22Rv1 (cell line): ENCODE data around the gene MLN.

Source experiments
- H3K27ac ChIP-seq: fragments of 450-650 bp; 2 replicates; pipeline ENCODE4 v1.5.1; 2017
- ZFX ChIP-seq: fragments of 450-650 bp; IDR thresholded peaks from 2 replicates; pipeline ENCODE4 v1.6.1; 2017; ENCODE audit warnings: antibody characterized with exemption, borderline replicate concordance
- TF ChIP-seq, protein P1 (sequence below): fragments of 450-650 bp; IDR thresholded peaks from 2 replicates; pipeline ENCODE4 v1.5.1; 2017; ENCODE audit warnings: mild to moderate bottlenecking

Gene MLN

DNA sequence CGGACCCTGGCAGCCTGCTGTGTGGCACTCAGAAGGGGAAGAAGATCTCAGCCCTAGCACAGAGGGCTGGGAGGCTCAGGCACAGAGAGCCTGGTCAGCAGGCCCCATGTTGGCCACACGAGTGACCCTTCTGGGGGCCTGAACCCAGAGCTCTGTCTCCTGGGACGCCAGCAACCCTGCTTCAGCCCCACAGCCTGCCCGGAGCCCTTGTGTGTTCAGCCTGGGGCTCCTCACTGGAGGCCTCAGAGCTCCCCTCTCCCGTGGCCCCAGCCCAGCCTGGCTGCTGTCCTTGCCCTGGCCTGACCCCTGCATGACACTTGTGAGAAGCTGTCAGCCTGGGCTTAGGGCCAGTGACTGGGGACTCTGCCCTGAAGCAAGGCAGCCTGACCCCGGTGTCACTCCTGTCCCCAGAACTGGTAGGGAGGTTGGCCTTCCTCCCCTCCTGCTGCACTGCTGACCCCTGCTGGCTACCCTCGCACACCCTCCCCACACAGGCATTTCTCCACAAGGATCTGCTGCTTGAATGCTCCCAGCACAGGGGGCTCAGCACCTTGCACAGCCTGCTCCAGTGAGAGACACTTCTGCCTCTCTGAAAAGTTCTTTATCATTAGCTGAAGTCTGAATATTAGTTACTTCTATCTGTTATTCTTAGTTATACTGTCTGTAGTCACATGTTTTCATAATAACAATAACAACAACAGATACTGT, 41.7 kb downstream of the MLN start:
- no peak overlapping the region for H3K27ac ChIP-seq
- TF ChIP-seq, protein P1, sequence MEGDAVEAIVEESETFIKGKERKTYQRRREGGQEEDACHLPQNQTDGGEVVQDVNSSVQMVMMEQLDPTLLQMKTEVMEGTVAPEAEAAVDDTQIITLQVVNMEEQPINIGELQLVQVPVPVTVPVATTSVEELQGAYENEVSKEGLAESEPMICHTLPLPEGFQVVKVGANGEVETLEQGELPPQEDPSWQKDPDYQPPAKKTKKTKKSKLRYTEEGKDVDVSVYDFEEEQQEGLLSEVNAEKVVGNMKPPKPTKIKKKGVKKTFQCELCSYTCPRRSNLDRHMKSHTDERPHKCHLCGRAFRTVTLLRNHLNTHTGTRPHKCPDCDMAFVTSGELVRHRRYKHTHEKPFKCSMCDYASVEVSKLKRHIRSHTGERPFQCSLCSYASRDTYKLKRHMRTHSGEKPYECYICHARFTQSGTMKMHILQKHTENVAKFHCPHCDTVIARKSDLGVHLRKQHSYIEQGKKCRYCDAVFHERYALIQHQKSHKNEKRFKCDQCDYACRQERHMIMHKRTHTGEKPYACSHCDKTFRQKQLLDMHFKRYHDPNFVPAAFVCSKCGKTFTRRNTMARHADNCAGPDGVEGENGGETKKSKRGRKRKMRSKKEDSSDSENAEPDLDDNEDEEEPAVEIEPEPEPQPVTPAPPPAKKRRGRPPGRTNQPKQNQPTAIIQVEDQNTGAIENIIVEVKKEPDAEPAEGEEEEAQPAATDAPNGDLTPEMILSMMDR, result peak; percentile 86
- TF ChIP-seq ZFX, result no peak

DNA sequence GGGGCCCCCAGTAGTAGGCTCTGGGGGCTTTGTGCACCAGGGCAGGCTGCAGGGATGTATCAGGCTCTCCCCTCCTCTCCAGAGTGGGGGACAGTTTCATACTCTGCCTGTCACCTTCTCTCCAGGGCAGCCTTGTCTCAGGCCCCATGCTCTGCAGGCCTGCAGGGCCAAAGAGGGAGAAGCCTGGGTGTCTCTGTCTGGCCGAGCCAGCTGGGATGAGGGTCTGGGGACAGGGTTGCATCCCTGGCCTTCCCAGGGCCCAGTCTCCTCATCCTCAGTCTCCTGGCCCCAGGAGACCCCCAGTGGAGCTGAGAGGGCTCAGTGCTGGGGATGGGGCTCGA, 42.3 kb downstream of the MLN start:
- TF ChIP-seq ZFX, result no peak
- TF ChIP-seq, protein P1, result no peak
- no peak overlapping the region for H3K27ac ChIP-seq

DNA sequence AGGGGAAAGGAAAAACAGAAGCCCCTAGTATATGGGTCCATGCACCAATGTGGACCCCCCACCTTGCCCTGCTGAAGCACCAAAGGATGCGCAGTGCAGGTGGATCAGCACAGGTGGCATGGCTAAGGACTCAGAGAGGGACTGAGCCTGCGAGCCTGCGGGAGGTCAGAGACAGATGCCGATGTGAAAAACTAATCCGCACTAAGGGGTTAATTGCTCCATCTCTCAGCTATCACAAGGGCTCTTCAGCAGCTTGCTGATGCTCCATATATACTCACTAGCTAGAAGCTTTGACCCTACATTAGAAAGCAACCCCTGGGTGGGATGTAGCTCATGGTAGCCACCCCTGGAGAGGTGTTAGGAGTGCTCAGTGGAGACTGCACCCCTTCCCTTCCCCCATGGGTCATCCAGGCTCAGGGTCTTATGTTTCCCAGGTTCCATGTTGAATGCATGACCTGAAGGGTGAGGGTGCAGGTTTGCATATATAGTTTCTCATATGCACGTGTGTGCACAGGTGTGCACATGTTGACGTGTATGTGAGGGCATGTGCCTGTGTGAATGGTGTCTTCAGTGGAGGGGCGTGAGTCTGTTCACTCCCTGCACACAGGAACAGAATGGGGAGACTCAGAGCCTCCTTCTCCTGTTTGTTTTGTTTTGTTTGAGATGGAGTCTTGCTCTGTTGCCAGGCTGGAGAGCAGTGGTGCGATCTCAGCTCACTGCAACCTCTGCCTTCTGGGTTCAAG, 43.7 kb downstream of the MLN start:
- TF ChIP-seq, protein P1, result no peak
- no peak for TF ChIP-seq ZFX
- H3K27ac ChIP-seq, result peak overlapping the region; percentile 75

DNA sequence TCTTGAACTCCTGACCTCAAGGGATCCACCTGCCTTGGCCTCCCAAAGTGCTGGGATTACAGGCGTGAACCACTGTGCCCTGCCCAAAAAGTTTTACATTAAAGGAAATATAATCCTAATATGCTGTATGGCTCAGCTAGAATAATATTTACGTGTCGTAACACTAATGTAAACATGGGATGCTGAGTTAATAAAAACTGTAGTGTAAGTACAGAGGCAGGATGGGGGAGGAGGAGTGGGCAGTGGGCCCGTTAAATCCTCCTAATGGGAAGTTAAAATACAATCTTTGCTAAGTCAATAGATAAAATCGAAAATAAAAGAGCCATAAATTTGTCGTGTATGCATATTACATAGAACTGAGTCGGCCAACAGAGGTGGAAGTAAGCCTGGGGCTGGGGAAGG, 45.0 kb downstream of the MLN start:
- peak overlapping the region; percentile 75 for H3K27ac ChIP-seq
- no peak for TF ChIP-seq ZFX
- TF ChIP-seq, protein P1, result no peak

DNA sequence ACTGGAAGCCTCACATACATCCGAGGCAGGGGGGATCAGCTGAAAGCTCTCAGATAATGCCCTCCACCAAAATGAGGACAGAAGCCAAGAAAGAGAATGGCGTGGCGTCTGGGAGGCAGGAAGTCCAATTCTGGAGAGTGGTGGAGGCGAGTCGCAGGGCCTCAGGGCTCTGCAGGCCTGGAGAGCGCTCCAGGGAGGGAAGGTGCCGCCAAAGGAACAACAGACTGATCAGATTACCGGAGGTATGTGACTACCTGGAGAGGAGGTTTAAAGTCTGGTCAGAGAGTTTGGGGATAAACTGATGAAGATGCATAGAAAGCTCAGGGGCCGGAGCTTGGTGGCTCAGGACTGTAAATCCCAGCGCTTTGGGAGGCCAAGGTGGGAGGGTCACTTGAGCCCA, 45.9 kb downstream of the MLN start:
- H3K27ac ChIP-seq, result peak overlapping the region; percentile 75
- TF ChIP-seq ZFX, result no peak
- TF ChIP-seq, protein P1, result no peak

DNA sequence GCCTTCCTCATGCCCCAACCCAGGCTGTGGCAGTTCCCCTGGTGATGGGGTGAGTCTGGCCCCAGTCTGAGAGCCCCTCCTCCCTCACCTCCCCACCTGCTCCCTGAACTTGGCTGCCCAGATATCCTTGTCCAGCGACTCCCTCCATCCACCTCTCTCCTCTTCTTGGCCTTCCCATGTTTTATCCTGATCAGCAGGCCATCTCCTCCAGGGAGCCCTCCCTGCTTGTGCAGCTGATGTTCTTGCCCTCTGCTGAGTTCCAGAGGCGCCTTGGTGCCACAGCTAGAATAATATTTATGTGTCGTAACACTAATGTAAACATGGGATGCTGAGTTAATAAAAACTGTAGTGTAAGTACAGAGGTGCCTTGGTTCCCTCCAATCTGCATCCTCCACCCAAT, 46.7 kb downstream of the MLN start:
- TF ChIP-seq, protein P1, result no peak
- no peak for TF ChIP-seq ZFX
- peak overlapping the region; percentile 75; the same call in 1 of the 2 replicates for H3K27ac ChIP-seq
